MM.1S (cell line): Measurements from ENCODE around the gene PARVB.

ENCODE experiments used
- DNase-seq: peaks from one replicate; pipeline ENCODE4 v3.0.0-alpha.2; 2015
- H2AFZ ChIP-seq: fragments of 300-600 bp; sonication (generic); 2 replicates; pipeline ENCODE4 v1.6.0; 2016; ENCODE audit warnings: antibody characterized with exemption, low read length
- H3F3A ChIP-seq: fragments of 300-600 bp; sonication (generic); 2 replicates; pipeline ENCODE4 v1.6.1; 2016; ENCODE audit warnings: mild to moderate bottlenecking, antibody characterized with exemption, low read length, moderate library complexity, mixed read lengths; ENCODE audit not compliant: insufficient read depth
- H3K27ac ChIP-seq: fragments of 300-600 bp; sonication (generic); 2 replicates; pipeline ENCODE4 v1.5.1; 2016; ENCODE audit warnings: mild to moderate bottlenecking, low read length
- H3K27me3 ChIP-seq: fragments of 300-600 bp; sonication (generic); replicated peaks from 2 replicates; pipeline ENCODE4 v1.6.0; 2016; ENCODE audit warnings: low read length; ENCODE audit not compliant: insufficient read depth
- H3K36me3 ChIP-seq: fragments of 300-600 bp; sonication (generic); replicated peaks from 2 replicates; pipeline ENCODE4 v1.6.1; 2016; ENCODE audit warnings: mild to moderate bottlenecking, low read length, mixed read lengths; ENCODE audit not compliant: insufficient read depth
- H3K4me1 ChIP-seq: fragments of 300-600 bp; sonication (generic); 2 replicates; pipeline ENCODE4 v1.6.1; 2016; ENCODE audit warnings: low read length, mixed read lengths
- H3K4me2 ChIP-seq: fragments of 300-600 bp; sonication (generic); 2 replicates; pipeline ENCODE4 v1.6.0; 2016; ENCODE audit warnings: low read depth, low read length
- H3K4me3 ChIP-seq: fragments of 300-600 bp; sonication (generic); 2 replicates; pipeline ENCODE4 v1.5.1; 2016; ENCODE audit warnings: low read length, mixed read lengths
- H3K79me2 ChIP-seq: fragments of 300-600 bp; sonication (generic); 2 replicates; pipeline ENCODE4 v1.6.1; 2016; ENCODE audit warnings: mixed run types, low read length, mixed read lengths
- H3K9ac ChIP-seq: fragments of 300-600 bp; sonication (generic); 2 replicates; pipeline ENCODE4 v1.6.1; 2016; ENCODE audit warnings: low read length, mixed read lengths
- H3K9me2 ChIP-seq: fragments of 300-600 bp; sonication (generic); replicated peaks from 2 replicates; pipeline ENCODE4 v1.6.1; 2016; ENCODE audit warnings: mild to moderate bottlenecking, low read length, mixed read lengths; ENCODE audit not compliant: insufficient read depth
- H3K9me3 ChIP-seq: fragments of 300-600 bp; sonication (generic); replicated peaks from 2 replicates; pipeline ENCODE4 v1.6.1; 2016; ENCODE audit warnings: mild to moderate bottlenecking, low read length, mixed read lengths; ENCODE audit not compliant: insufficient read depth
- H4K20me1 ChIP-seq: fragments of 300-600 bp; sonication (generic); 2 replicates; pipeline ENCODE4 v1.6.1; 2016; ENCODE audit warnings: mild to moderate bottlenecking, low read length, moderate library complexity, mixed read lengths; ENCODE audit not compliant: insufficient read depth
- CTCF ChIP-seq: fragments of 300-600 bp; sonication (generic); IDR thresholded peaks from 2 replicates; pipeline ENCODE4 v1.5.1; 2016; ENCODE audit warnings: antibody characterized with exemption, low read length, mixed read lengths
- EZH2 ChIP-seq: fragments of 300-600 bp; sonication (generic); optimal IDR thresholded peaks from 2 replicates; pipeline ENCODE3; 2017; ENCODE audit warnings: low read depth, mild to moderate bottlenecking, antibody characterized with exemption, low read length, mixed read lengths
- EZH2phosphoT487 ChIP-seq: fragments of 300-600 bp; sonication (generic); IDR thresholded peaks from 2 replicates; pipeline ENCODE4 v1.6.1; 2018; ENCODE audit warnings: antibody characterized with exemption, low read length

Gene PARVB

GRCh38 chr22:44167501-44167900, 143.4 kb downstream of the PARVB start:
- H3K9ac ChIP-seq, result no peak overlapping the region
- H3K4me2 ChIP-seq, result no peak overlapping the region
- H3K79me2 ChIP-seq, result no peaks in the 10 kb centered on the region
- H4K20me1 ChIP-seq, result no peaks in the 10 kb centered on the region
- H3K27ac ChIP-seq, result no peak overlapping the region
- H3K9me2 ChIP-seq, result no peaks in the 10 kb centered on the region
- no peaks in the 10 kb centered on the region for H3K27me3 ChIP-seq
- no peak for TF ChIP-seq EZH2phosphoT487
- no peak for TF ChIP-seq CTCF
- no peak for TF ChIP-seq EZH2
- H3K9me3 ChIP-seq, result no peaks in the 10 kb centered on the region
- H3K4me1 ChIP-seq, result no peaks in the 10 kb centered on the region
- DNase-seq, result no peak
- H3F3A ChIP-seq, result no peaks in the 10 kb centered on the region
- no peak overlapping the region for H2AFZ ChIP-seq
- no peaks in the 10 kb centered on the region for H3K36me3 ChIP-seq
- no peak overlapping the region for H3K4me3 ChIP-seq

- H3F3A ChIP-seq, result no peaks in the 10 kb centered on the region
- H3K4me1 ChIP-seq, result no peaks in the 10 kb centered on the region
- H3K27me3 ChIP-seq, result no peaks in the 10 kb centered on the region
- no peaks in the 10 kb centered on the region for H4K20me1 ChIP-seq
- no peak for TF ChIP-seq EZH2phosphoT487
- no peak for TF ChIP-seq CTCF
- TF ChIP-seq EZH2, result no peak
- no peak overlapping the region for H3K9ac ChIP-seq
- H3K27ac ChIP-seq, result no peak overlapping the region
- no peak overlapping the region for H3K4me2 ChIP-seq
- H3K36me3 ChIP-seq, result no peaks in the 10 kb centered on the region
- H3K9me2 ChIP-seq, result no peaks in the 10 kb centered on the region
- no peaks in the 10 kb centered on the region for H3K79me2 ChIP-seq
- H3K9me3 ChIP-seq, result no peaks in the 10 kb centered on the region
- no peak overlapping the region for H2AFZ ChIP-seq
- H3K4me3 ChIP-seq, result no peak overlapping the region
- DNase-seq, result no peak
Observed at GRCh38 chr22:44168206-44168605, 144.1 kb downstream of the PARVB start.

GRCh38 chr22:44170470-44170869, 146.4 kb downstream of the PARVB start:
- H3K4me2 ChIP-seq, result no peak overlapping the region
- no peaks in the 10 kb centered on the region for H3K27me3 ChIP-seq
- no peaks in the 10 kb centered on the region for H3K36me3 ChIP-seq
- no peaks in the 10 kb centered on the region for H3K9me2 ChIP-seq
- no peaks in the 10 kb centered on the region for H3F3A ChIP-seq
- no peak overlapping the region for H3K27ac ChIP-seq
- H3K9me3 ChIP-seq, result no peaks in the 10 kb centered on the region
- H4K20me1 ChIP-seq, result no peaks in the 10 kb centered on the region
- H3K4me1 ChIP-seq, result no peaks in the 10 kb centered on the region
- TF ChIP-seq CTCF, result no peak
- TF ChIP-seq EZH2, result no peak
- no peak for TF ChIP-seq EZH2phosphoT487
- H3K79me2 ChIP-seq, result no peaks in the 10 kb centered on the region
- no peak overlapping the region for H3K4me3 ChIP-seq
- no peak overlapping the region for H3K9ac ChIP-seq
- no peak overlapping the region for H2AFZ ChIP-seq
- no peak for DNase-seq
